Dendritic cell treated with granulocyte-macrophage colony-stimulating factor and Interleukin-4, amounts not matched to agents 40 ng/mL and 50 ng/mL, for 4 days (primary cell): ENCODE results near the gene TRIM33.
"Not testable (repeated sequence)": the region's sequence is repeated elsewhere in the genome, so short reads cannot be mapped to it uniquely, and the experiment has no call there.

ENCODE experiments used
- H3K27ac Mint-ChIP-seq: one replicate; pipeline ENCODE4 v1.8.0; 2022; ENCODE audit warnings: mild to moderate bottlenecking, mixed read lengths
- H3K27me3 Mint-ChIP-seq: one replicate; pipeline ENCODE4 v1.8.0; 2022; ENCODE audit warnings: mild to moderate bottlenecking, mixed read lengths
- H3K36me3 Mint-ChIP-seq: one replicate; pipeline ENCODE4 v1.8.0; 2022; ENCODE audit warnings: low read depth, mixed read lengths
- H3K4me1 Mint-ChIP-seq: one replicate; pipeline ENCODE4 v1.8.0; 2022; ENCODE audit warnings: low read depth, mixed read lengths
- H3K4me3 Mint-ChIP-seq: one replicate; pipeline ENCODE4 v1.8.0; 2022; ENCODE audit warnings: mild to moderate bottlenecking, moderate library complexity, mixed read lengths
- H3K9me3 Mint-ChIP-seq: one replicate; pipeline ENCODE4 v1.8.0; 2022; ENCODE audit warnings: mixed read lengths
- intact Hi-C: fragments of 100-400 bp; cut with micrococcal nuclease; formaldehyde crosslinking; loops from one replicate; pipeline ENCODE4 v1.15.0; 2022

TRIM33 gene

DNA sequence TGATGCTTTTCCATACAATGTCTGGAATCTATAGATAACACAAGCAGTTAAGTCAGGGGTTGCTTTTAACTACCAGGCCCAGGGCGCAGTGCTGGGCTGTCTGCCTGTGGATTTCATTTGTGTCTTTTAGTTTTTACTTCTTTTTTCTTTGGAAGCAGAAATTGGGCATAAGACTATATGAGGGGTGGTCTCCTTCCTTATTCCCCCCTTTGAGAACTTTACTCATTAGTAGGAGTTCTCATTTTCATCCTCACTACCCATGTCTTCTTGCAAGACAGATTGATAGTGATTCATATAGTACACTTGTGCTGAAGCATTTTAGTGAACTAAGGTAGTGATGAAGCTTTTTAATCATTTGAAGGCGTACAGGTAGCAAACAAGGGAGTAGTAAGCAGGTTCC, 147.8 kb downstream of the TRIM33 start:
- H3K27me3 Mint-ChIP-seq, intact Hi-C loops, H3K4me3 Mint-ChIP-seq, H3K36me3 Mint-ChIP-seq, H3K27ac Mint-ChIP-seq, H3K4me1 Mint-ChIP-seq: not testable (repeated sequence)
- H3K9me3 Mint-ChIP-seq = peaks cover 29% of the 10 kb centered on the region

DNA sequence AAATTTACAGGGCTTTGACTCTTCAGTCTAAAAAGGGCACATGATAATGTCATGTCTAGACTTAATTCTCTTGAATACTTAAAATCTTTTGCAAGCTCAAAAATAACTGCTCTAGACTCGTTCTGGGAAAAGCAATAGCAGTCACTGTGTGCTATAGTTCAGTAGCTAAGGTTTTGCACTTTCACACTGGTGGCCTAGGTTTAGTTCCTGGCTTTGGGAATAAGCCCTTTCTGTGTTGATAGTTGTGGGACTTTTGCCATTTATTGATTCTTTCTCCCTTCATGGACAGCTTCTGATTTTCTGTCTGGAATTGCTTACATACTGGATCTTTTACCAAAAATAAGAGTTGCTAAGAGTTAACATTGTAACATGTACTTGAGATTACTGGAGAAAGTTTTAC, 151.2 kb downstream of the TRIM33 start:
- H3K9me3 Mint-ChIP-seq = peaks cover 24% of the 10 kb centered on the region
- H3K4me1 Mint-ChIP-seq = peaks cover 9% of the 10 kb centered on the region

DNA sequence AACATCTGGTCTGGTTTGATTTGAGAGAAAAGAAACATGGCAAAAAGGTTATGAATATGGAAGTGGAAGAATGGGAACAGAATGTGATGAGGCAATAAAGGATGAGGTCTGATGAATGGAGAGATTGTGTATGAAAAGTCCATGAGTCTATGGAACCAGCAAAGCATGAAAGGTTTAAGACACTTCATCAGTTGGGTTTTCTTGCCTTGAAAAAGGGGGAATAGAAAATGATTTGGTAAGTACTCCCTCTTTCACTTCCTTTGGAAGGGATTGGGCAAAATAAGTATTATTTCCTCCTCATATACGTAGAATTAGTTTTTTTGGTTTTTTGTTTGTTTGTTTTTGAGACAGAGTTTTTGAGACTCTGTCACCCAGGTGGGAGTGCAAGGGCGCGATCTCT, 155.8 kb downstream of the TRIM33 start:
- peaks cover 4% of the 10 kb centered on the region for H3K27me3 Mint-ChIP-seq
- intact Hi-C loops = no loop called here
- H3K9me3 Mint-ChIP-seq = no peaks in the 10 kb centered on the region
- H3K4me3 Mint-ChIP-seq = no peak overlapping the region
- H3K4me1 Mint-ChIP-seq = peaks cover 34% of the 10 kb centered on the region
- no peaks in the 10 kb centered on the region for H3K36me3 Mint-ChIP-seq
- no peak overlapping the region for H3K27ac Mint-ChIP-seq

More for the DNA sequence above, 151.2 kb downstream of the TRIM33 start:
- Mint-ChIP-seq H3K36me3 (no peaks in the 10 kb centered on the region), H3K27ac (no peak overlapping the region), H3K27me3 (no peaks in the 10 kb centered on the region), H3K4me3 (no peak overlapping the region)
- intact Hi-C loops = no loop called here

DNA sequence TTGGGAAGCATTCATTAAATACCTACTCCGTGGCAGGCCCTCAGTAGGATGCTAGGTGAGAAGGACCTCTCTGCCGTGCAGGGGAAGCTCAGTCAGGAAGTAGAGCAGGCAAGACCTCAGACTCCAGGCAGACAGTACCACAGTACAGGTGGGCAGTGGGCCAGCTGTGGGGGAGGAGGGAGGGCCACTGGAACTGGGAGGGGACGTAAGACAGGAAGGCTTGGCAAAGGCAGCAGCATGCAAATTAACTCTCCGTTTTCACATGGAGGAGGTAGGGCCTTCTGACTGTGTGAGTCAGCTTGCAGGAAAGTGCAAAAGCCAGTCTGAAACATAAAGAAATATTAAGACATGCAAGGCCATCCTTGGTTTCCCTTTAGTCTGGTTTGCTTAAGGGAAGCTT, 157.7 kb downstream of the TRIM33 start:
- intact Hi-C loops = no loop called here
- H3K27me3 Mint-ChIP-seq = peaks cover 8% of the 10 kb centered on the region
- peaks cover 34% of the 10 kb centered on the region for H3K4me1 Mint-ChIP-seq
- H3K36me3 Mint-ChIP-seq = no peaks in the 10 kb centered on the region
- no peaks in the 10 kb centered on the region for H3K9me3 Mint-ChIP-seq
- H3K4me3 Mint-ChIP-seq = no peak overlapping the region
- H3K27ac Mint-ChIP-seq = no peak overlapping the region

DNA sequence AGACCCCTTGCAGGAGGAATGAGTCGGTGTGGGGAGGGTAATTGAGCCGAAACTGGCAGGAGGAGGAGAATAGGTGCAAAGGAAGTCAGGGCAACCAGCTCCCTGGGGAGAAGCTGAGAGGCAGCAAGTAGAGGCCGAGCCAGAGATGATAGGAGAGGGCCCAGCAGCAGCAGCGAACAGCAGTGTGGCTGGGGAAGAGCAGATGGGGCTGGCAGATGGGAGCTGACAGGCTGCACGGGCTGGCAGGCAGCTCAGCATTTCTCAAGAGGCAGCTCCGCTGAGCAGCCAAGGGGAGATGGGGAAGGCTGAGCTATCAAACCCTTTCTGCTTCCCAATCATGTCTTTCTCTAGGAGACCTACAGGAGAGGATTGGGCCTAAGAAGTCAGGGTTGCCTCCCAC, 158.2 kb downstream of the TRIM33 start:
- Mint-ChIP-seq H3K36me3 (no peaks in the 10 kb centered on the region), H3K4me3 (no peak overlapping the region), H3K4me1 (peaks cover 34% of the 10 kb centered on the region), H3K27ac (peak overlapping the region; percentile 51), H3K27me3 (peaks cover 8% of the 10 kb centered on the region), H3K9me3 (no peaks in the 10 kb centered on the region)
- intact Hi-C loops = no loop called here

DNA sequence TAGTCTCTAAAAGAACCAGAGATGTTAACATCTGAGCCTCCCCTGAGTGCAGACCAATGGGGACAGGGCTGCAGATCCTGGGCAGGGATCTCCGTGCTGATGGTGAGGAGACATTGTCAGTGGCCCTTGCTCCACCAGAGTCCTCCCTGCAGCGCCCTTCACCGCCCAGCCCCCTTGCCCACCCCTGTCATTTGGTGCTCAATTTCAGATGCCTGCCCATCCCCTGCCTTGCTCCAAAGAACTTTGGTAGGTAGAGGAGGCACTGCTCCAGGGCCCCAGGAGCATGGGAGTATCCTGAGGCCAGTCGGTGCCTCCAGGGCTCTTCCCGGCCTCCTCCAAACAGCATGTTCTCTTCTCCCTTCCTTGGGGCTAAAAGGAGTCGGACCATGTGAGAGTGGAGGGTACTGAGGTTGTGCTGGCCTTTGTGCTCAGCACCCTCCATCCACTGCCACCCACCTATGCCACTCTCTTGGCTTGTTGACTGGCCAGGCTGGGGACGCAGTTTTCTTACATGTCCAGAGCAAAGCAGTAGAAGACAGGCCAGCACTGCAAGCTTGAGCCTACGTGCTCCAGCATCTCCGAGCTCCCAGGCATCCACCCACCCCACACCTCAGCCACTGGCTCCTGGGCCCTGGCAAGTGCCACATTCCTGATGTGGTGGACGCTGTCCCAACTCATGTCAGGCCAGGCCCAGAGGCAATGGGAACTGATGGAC, 160.1 kb downstream of the TRIM33 start:
- intact Hi-C loops = no loop called here
- Mint-ChIP-seq H3K9me3 (no peaks in the 10 kb centered on the region), H3K27ac (no peak overlapping the region), H3K27me3 (peaks cover 16% of the 10 kb centered on the region), H3K36me3 (no peaks in the 10 kb centered on the region), H3K4me3 (no peak overlapping the region), H3K4me1 (peaks cover 40% of the 10 kb centered on the region)

DNA sequence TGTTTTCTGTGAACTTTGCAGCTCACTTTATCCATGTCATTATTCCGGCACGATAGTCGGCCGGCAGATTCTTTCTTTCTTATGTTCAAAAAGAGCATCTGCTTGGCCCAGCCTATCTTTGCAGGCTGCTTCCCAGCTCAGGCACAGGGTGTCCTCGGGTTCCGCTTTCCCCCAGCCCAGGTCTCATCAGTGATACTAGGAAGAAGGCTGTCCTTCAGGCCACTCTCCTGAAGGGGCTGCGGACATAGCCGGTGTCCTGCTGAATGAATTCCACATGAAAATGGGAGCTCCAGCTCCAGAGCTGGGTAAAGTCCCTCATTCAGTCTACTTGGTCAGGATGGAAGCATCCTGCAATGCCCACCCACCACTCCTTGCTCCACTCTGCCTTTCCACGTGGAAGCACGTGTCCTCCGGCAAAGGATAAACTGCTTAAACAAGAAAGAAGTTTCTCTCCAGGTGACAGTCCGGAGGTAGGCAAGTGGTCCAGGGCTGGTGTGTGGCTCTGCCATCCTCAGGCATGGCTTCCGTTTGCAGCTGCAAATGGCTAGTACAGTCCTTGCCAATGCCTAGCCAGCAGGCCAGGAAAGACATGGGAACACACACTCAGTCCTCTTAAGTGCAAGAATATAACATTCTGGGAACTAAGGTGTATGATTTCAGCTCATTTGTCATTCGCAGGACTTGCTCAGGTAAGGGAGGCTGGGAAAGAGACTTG, 161.0 kb downstream of the TRIM33 start:
- no peak overlapping the region for H3K27ac Mint-ChIP-seq
- no peaks in the 10 kb centered on the region for H3K9me3 Mint-ChIP-seq
- intact Hi-C loops = loop anchor here (5.0 to 10.0 kb wide), 2 partner anchors 225 to 367 kb away; partner anchors contain the start of gene NRAS
- H3K27me3 Mint-ChIP-seq = peaks cover 16% of the 10 kb centered on the region
- H3K4me3 Mint-ChIP-seq = no peak overlapping the region
- no peaks in the 10 kb centered on the region for H3K36me3 Mint-ChIP-seq
- H3K4me1 Mint-ChIP-seq = peaks cover 38% of the 10 kb centered on the region

DNA sequence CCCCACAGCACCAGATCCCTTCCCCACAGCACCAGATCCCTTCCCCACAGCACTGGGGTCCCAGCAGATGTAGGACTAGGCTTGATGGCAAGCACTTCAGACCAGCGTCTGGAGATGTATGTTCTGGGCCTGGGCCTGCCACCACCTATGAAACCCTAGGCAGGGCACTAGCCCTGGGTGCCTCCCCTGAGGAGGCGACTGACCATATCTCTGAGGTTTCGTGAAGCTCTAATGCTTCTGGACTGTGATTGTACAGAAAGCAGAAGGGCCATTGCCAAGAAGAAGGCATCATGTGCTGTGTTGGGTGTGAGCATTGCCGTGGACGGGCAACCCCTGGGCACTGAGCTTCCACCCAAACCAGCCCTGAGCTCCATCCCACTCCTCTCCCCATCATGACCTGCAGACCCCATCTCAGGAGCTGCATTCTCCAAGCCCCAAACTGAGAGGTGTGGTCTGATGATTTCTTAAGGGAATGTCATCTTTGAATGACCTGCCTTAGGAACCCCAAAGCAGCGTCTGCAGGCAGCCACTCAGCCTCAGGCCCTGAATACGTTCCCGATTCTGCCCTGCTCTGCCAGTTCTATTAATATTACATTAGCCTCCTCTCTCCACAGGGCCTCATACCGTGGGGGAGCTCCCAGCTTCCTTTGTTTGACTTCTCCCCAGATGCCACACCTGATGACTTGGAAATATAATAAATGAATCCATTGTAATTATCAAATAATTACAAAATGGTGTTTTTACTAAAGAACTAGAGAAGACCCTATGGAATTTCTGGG, 163.4 kb downstream of the TRIM33 start:
- H3K27me3 Mint-ChIP-seq = peaks cover 13% of the 10 kb centered on the region
- H3K9me3 Mint-ChIP-seq = no peaks in the 10 kb centered on the region
- peaks cover 19% of the 10 kb centered on the region for H3K4me1 Mint-ChIP-seq
- H3K27ac Mint-ChIP-seq = peak overlapping the region; percentile 21
- intact Hi-C loops = loop anchor here (2.0 to 10.0 kb wide), 4 partner anchors 163 to 370 kb away; partner anchors contain the start of genes DENND2C, NRAS and TRIM33
- H3K36me3 Mint-ChIP-seq = no peaks in the 10 kb centered on the region
- no peak overlapping the region for H3K4me3 Mint-ChIP-seq

DNA sequence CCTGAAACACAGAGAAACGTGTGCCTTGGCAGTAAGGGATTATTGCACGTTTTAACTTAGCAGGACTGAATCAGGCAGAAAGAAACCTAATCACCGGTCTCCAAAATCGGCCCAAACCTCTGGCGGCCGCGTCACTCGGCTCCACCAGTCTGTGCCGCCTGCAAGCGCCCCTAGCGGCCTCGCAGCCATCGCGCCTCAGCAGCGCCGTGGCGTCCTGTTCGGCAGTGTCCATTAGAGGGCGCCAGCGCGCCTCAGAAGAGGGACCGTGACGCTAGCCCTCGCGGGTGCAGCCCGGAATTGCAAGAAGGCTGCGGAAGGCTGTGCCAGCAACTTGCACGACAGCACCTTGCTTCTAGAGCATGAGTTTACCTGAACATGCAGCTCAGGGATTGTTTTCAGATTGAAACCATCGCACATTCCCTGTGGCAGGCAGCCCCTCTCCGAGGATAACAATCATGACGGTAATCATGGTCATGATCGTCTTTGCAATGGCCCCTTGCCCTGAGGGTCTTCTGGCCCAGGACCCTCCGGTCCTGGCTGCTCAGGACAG, 164.4 kb downstream of the TRIM33 start:
- Mint-ChIP-seq H3K9me3 (no peaks in the 10 kb centered on the region), H3K27ac (peak overlapping the region; percentile 76), H3K36me3 (no peaks in the 10 kb centered on the region), H3K4me1 (peaks cover 19% of the 10 kb centered on the region), H3K4me3 (peak overlapping the region; percentile 87), H3K27me3 (peaks cover 12% of the 10 kb centered on the region)
- intact Hi-C loops = loop anchor here (1.0 to 10.0 kb wide), 5 partner anchors 82 to 371 kb away; partner anchors contain the start of genes DENND2C, NRAS and TRIM33

DNA sequence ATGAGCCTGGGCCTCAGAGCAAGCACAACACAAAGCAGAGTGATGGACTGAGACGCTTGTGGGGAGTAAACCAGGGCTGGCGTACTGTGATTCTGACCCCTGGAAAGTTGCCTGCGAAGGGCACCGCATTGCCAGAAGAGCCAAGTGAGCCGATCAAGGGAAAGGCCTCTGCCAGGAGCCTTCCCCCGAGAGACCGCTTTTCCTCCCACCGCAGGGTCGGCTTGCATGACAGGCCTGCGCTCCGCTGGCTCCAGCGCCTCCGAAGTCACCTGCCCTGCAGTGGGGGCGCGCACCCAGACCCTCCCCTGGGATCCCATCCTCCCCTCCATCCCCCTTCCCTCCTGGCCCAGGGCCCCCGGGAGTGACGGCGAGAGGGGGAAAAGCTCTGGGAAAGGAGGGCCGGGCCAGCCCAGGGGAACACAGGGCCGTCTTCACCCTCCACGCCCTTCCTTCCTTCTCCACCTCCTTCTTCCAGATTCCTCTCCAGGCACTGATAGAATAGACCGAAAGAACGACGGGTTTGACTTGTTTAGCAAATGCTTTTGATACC, 165.0 kb downstream of the TRIM33 start:
- no peaks in the 10 kb centered on the region for H3K36me3 Mint-ChIP-seq
- H3K4me3 Mint-ChIP-seq = peak overlapping the region; percentile 87
- H3K27ac Mint-ChIP-seq = peak overlapping the region; percentile 76
- H3K9me3 Mint-ChIP-seq = no peaks in the 10 kb centered on the region
- H3K4me1 Mint-ChIP-seq = peaks cover 19% of the 10 kb centered on the region
- intact Hi-C loops = loop anchor here (1.0 to 10.0 kb wide), 5 partner anchors 82 to 371 kb away; partner anchors contain the start of genes DENND2C, NRAS and TRIM33
- peaks cover 12% of the 10 kb centered on the region for H3K27me3 Mint-ChIP-seq

DNA sequence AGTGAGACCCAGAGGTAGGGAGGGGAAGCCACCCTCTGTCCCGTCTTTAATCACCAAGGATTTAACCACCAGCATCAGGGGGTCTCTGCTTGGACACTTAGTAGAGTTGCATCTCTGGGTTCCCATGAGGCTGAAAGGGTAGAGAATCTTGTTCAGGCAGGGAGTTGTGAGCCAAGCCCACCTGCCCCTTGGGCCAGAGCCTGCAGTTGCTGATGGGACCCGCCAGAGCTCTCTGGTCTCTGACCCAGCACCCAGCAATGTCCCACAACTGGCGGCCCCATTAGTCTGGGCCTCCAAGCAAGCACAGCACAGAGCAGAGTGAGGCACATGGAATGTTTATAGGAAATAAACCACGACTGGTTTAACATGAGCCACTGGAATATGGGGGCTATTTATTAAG, 166.3 kb downstream of the TRIM33 start:
- Mint-ChIP-seq H3K4me1 (peaks cover 19% of the 10 kb centered on the region), H3K9me3 (no peaks in the 10 kb centered on the region), H3K4me3 (no peak overlapping the region)

More for the DNA sequence above, 166.3 kb downstream of the TRIM33 start:
- Mint-ChIP-seq H3K27me3 (peaks cover 14% of the 10 kb centered on the region), H3K27ac (no peak overlapping the region), H3K36me3 (no peaks in the 10 kb centered on the region)
- intact Hi-C loops = loop anchor here (5.0 to 10.0 kb wide), 2 partner anchors 230 to 373 kb away; partner anchors contain the start of gene NRAS
